ENCODE results near the gene CLEC12A.

The CLEC12A gene

GRCh38 chr12:10033783-10034545 lies 62.8 kb downstream of the CLEC12A start:
- DNase-seq (ENCODE audit: low read depth in 2 of 2), result no peak
